ENCODE data around the gene GTF2F2. TPM values are rescaled to one million over a fixed set of nuclear protein-coding genes. Genes with fewer than 3 reads are reported as not detected.

Gene GTF2F2
- total and polyA plus RNA-seq, 2 experiments from 2014 or later, result 42.1 to 75.6 TPM

DNA sequence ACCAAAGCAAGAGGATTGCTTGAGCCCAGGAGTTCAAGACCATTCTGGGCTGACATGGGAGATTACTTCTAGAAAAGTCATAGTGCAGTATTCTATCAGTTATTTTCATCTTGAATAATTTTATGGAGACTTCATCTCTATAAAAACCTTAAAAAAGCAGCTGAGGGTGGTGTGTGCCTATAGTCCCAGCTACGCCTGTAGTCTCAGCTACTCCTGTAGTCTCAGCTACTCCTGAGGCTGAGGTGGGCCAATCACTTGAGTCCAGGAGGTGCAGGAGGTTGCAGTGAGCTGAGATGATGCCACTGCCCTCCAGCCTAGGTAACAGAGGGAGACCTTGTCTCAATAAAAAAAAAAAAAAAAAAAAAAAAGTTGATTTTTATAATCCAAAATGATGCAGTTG, 102.6 kb downstream of the GTF2F2 start (continued):
- TF ChIP-seq, protein P1, sequence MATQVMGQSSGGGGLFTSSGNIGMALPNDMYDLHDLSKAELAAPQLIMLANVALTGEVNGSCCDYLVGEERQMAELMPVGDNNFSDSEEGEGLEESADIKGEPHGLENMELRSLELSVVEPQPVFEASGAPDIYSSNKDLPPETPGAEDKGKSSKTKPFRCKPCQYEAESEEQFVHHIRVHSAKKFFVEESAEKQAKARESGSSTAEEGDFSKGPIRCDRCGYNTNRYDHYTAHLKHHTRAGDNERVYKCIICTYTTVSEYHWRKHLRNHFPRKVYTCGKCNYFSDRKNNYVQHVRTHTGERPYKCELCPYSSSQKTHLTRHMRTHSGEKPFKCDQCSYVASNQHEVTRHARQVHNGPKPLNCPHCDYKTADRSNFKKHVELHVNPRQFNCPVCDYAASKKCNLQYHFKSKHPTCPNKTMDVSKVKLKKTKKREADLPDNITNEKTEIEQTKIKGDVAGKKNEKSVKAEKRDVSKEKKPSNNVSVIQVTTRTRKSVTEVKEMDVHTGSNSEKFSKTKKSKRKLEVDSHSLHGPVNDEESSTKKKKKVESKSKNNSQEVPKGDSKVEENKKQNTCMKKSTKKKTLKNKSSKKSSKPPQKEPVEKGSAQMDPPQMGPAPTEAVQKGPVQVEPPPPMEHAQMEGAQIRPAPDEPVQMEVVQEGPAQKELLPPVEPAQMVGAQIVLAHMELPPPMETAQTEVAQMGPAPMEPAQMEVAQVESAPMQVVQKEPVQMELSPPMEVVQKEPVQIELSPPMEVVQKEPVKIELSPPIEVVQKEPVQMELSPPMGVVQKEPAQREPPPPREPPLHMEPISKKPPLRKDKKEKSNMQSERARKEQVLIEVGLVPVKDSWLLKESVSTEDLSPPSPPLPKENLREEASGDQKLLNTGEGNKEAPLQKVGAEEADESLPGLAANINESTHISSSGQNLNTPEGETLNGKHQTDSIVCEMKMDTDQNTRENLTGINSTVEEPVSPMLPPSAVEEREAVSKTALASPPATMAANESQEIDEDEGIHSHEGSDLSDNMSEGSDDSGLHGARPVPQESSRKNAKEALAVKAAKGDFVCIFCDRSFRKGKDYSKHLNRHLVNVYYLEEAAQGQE (IDR thresholded peaks at IDR 0.05; ENCODE audit: unreplicated experiment), result no peak
- TF ChIP-seq, protein P2, sequence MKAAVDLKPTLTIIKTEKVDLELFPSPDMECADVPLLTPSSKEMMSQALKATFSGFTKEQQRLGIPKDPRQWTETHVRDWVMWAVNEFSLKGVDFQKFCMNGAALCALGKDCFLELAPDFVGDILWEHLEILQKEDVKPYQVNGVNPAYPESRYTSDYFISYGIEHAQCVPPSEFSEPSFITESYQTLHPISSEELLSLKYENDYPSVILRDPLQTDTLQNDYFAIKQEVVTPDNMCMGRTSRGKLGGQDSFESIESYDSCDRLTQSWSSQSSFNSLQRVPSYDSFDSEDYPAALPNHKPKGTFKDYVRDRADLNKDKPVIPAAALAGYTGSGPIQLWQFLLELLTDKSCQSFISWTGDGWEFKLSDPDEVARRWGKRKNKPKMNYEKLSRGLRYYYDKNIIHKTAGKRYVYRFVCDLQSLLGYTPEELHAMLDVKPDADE (IDR thresholded peaks at IDR 0.05), result no peak
- no peak for TF ChIP-seq JUNB (IDR thresholded peaks at IDR 0.05; ENCODE audit: unreplicated experiment)

DNA sequence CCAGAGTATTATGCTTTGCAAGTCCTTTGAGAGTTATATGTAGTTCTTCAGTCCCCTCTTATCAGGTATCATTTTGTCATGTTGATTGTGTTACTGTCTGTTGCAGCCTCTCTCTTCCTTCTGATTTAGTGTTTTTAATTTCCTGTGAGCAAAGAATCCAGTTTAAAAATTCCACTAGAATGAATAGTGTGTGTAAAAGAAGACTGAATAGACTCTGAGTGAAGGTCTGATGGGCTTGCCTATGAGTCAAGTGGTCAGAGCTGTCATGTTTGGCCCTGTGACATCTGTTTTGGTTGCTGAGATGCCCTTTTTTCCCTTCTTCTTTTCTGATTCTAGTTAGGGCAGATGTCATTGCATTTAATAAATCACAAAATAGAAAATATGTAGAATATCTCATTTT, 103.9 kb downstream of the GTF2F2 start:
- Histone ChIP-seq H3K9me2 (ENCODE audit: insufficient read depth) (no peaks in the 10 kb centered on the region), H3K79me2 (replicated peaks; ENCODE audit: insufficient read depth) (no peaks in the 10 kb centered on the region; the same call in 1 of the 2 replicates), H3K27me3 (ENCODE audit: insufficient read depth) (no peaks in the 10 kb centered on the region), H3F3A (replicated peaks; ENCODE audit: low read depth) (no peaks in the 10 kb centered on the region), H3K27ac (ENCODE audit: low read depth) (no peak overlapping the region), H3K4me1 (ENCODE audit: insufficient read depth) (peaks cover 20% of the 10 kb centered on the region), H3K36me3 (ENCODE audit: insufficient read depth) (no peaks in the 10 kb centered on the region), H2AFZ (no peak overlapping the region), H4K20me1 (replicated peaks; ENCODE audit: insufficient read depth) (no peaks in the 10 kb centered on the region; the same call in 1 of the 2 replicates), H3K4me2 (no peak overlapping the region), H3K4me3 (no peak overlapping the region)
- no peak for ATAC-seq
- H3K36me3 Mint-ChIP-seq (ENCODE audit: low read depth), result no peaks in the 10 kb centered on the region
- H3K9me3 Mint-ChIP-seq, result no peaks in the 10 kb centered on the region; the same call in 2 of the 3 replicates
- H3K4me3 Mint-ChIP-seq, result no peak overlapping the region
- H3K27me3 Mint-ChIP-seq (ENCODE audit: insufficient read depth, low read depth, poor library complexity), result peaks cover 2% of the 10 kb centered on the region
- peaks cover 27% of the 10 kb centered on the region for H3K4me1 Mint-ChIP-seq
- H3K27ac Mint-ChIP-seq, result no peak overlapping the region
- DNase-seq (ENCODE audit: low spot score), result no peak
- TF ChIP-seq ZNF331 (CRISPR knock-in tag; IDR thresholded peaks at IDR 0.05; ENCODE audit: low read depth) (no peak), JUNB (IDR thresholded peaks at IDR 0.05; ENCODE audit: unreplicated experiment) (no peak), POLR2AphosphoS5 (IDR thresholded peaks at IDR 0.05; ENCODE audit: low read depth) (no peak), STAT1 (IDR thresholded peaks at IDR 0.05; ENCODE audit: unreplicated experiment) (no peak)
- TF ChIP-seq, protein P1 (IDR thresholded peaks at IDR 0.05; ENCODE audit: unreplicated experiment), result no peak
- TF ChIP-seq, protein P3, sequence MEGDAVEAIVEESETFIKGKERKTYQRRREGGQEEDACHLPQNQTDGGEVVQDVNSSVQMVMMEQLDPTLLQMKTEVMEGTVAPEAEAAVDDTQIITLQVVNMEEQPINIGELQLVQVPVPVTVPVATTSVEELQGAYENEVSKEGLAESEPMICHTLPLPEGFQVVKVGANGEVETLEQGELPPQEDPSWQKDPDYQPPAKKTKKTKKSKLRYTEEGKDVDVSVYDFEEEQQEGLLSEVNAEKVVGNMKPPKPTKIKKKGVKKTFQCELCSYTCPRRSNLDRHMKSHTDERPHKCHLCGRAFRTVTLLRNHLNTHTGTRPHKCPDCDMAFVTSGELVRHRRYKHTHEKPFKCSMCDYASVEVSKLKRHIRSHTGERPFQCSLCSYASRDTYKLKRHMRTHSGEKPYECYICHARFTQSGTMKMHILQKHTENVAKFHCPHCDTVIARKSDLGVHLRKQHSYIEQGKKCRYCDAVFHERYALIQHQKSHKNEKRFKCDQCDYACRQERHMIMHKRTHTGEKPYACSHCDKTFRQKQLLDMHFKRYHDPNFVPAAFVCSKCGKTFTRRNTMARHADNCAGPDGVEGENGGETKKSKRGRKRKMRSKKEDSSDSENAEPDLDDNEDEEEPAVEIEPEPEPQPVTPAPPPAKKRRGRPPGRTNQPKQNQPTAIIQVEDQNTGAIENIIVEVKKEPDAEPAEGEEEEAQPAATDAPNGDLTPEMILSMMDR (conservative IDR thresholded peaks at IDR 0.05; ENCODE audit: low read depth in 2 of 2), result no peak
- TF ChIP-seq, protein P2 (IDR thresholded peaks at IDR 0.05), result no peak

Measured in GM23338 (cell line).